ENCODE measurements around the gene PARD3. TPM values are rescaled to one million over a fixed set of nuclear protein-coding genes. Genes with fewer than 3 reads are reported as not detected.

The PARD3 gene
- polyA plus RNA-seq, 3 donors: 0.51 TPM; not detected in 2

DNA sequence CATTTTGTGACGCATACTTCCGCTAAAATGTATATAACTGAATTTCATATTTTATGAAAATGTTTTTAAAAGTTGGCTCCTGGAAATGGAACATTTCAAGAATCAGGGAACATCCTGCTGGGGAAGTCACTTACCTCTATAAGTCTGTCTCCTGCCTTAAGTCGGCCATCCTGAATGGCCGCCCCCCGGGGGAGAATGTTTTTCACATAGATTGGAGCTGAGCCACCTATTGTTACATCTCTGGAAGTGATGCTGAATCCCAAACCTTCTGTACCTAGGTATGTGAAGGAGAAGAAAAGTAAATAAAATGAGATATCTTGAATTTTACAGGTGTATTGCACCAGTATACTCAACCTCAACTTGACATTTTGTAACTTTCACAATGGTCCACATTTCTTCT lies 437.3 kb downstream of the PARD3 start:
- no peak overlapping the region for H3K4me3 Mint-ChIP-seq
- Histone ChIP-seq H3K36me3 (replicated peaks in 1 of 2; ENCODE audit: control insufficient read depth in 1 of 2, insufficient read depth in 2 of 2, low read length in 2 of 2) (no peaks in the 10 kb centered on the region), H2AFZ (ENCODE audit: insufficient read depth, low read depth, low read length, poor library complexity, severe bottlenecking) (no peak overlapping the region), H4K20me1 (ENCODE audit: insufficient read depth, low read length) (no peaks in the 10 kb centered on the region), H3K9me3 (replicated peaks in 1 of 2; ENCODE audit: control insufficient read depth in 1 of 2, insufficient read depth in 1 of 2, low read length in 2 of 2) (no peaks in the 10 kb centered on the region), H3K9ac (ENCODE audit: insufficient read depth, low read length, poor library complexity, severe bottlenecking) (no peak overlapping the region), H3K27ac (ENCODE audit: low read depth in 1 of 2, low read length in 2 of 2) (no peak overlapping the region), H3K79me2 (ENCODE audit: insufficient read depth, low read length) (no peaks in the 10 kb centered on the region), H3K4me1 (ENCODE audit: control insufficient read depth in 1 of 2, insufficient read depth in 2 of 2, low read length in 2 of 2) (peaks cover 8 to 11% of the 10 kb centered on the region in 2 donors), H3K4me2 (replicated peaks; ENCODE audit: extremely low read depth, low read length, poor library complexity, severe bottlenecking) (no peak overlapping the region), H3K4me3 (replicated peaks in 1 of 3; ENCODE audit: low read depth in 2 of 3, low read length in 3 of 3) (no peak overlapping the region), H3K27me3 (ENCODE audit: control insufficient read depth in 2 of 2, insufficient read depth in 2 of 2, low read length in 2 of 2) (no peaks in the 10 kb centered on the region)
- no peaks in the 10 kb centered on the region for H3K36me3 Mint-ChIP-seq
- no peak for DNase-seq
- no CpG with 5 or more reads among the region's 5 CpGs for WGBS (ENCODE audit: insufficient coverage)
- peaks cover 0 to 2% (median 0%) of the 10 kb centered on the region in 3 donors for H3K27me3 Mint-ChIP-seq (ENCODE audit: low read depth in 3 of 3)
- TF ChIP-seq, protein P1, sequence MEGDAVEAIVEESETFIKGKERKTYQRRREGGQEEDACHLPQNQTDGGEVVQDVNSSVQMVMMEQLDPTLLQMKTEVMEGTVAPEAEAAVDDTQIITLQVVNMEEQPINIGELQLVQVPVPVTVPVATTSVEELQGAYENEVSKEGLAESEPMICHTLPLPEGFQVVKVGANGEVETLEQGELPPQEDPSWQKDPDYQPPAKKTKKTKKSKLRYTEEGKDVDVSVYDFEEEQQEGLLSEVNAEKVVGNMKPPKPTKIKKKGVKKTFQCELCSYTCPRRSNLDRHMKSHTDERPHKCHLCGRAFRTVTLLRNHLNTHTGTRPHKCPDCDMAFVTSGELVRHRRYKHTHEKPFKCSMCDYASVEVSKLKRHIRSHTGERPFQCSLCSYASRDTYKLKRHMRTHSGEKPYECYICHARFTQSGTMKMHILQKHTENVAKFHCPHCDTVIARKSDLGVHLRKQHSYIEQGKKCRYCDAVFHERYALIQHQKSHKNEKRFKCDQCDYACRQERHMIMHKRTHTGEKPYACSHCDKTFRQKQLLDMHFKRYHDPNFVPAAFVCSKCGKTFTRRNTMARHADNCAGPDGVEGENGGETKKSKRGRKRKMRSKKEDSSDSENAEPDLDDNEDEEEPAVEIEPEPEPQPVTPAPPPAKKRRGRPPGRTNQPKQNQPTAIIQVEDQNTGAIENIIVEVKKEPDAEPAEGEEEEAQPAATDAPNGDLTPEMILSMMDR (IDR thresholded peaks at IDR 0.05): no peak
- H3K27ac Mint-ChIP-seq: no peak overlapping the region
- peaks cover 8% of the 10 kb centered on the region for H3K4me1 Mint-ChIP-seq
- intact Hi-C loops (cut with micrococcal nuclease): no loop called here
- H3K9me3 Mint-ChIP-seq: no peaks in the 10 kb centered on the region

DNA sequence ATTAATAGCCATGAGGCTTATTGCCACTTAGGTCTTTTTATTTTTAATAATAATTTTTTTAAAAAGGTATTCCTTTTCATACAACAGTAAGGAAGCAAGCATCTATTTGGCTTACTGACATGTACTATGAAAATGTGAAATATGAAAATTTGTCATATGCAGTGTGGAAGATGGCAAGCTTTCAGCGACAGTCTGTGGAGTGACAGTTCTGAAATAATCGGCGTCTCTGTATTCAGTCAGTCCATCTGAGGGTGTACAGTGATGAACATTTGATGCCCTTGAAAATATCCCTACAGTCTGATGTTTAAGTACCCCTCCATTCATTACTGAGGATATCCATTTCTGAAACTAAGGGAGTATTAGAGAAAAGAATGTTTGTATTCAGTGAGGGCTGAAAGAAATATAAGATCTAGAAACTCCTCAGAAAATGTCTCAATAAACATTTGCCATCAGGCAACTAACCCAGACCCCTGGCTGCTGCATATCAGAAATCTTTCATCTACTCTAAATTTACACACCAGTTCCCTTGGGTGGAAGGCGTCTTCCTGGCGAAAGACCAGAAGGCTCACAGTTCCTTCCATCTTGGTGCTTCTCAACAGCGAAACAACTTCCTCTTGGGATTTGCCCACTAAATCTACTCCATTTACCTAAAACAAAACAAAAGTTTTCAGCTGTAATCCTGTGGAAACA lies 440.6 kb downstream of the PARD3 start:
- H3K27ac ChIP-seq (ENCODE audit: low read depth in 1 of 2, low read length in 2 of 2): peak overlapping the region in 1 of 2 donors; percentile 61
- no peaks in the 10 kb centered on the region for H4K20me1 ChIP-seq (ENCODE audit: insufficient read depth, low read length)
- intact Hi-C loops (cut with micrococcal nuclease): no loop called here
- no peaks in the 10 kb centered on the region for H3K9me3 ChIP-seq (replicated peaks in 1 of 2; ENCODE audit: control insufficient read depth in 1 of 2, insufficient read depth in 1 of 2, low read length in 2 of 2)
- no peak overlapping the region for H3K9ac ChIP-seq (ENCODE audit: insufficient read depth, low read length, poor library complexity, severe bottlenecking)
- H3K36me3 Mint-ChIP-seq: no peaks in the 10 kb centered on the region
- no peaks in the 10 kb centered on the region for H3K9me3 Mint-ChIP-seq
- peak overlapping the region in 6 of 7 donors; percentile 2 to 75 (median 59) for H3K27ac Mint-ChIP-seq
- 29% methylated on average over 4 of the region's 6 CpGs for WGBS (ENCODE audit: insufficient coverage)
- no peaks in the 10 kb centered on the region for H3K27me3 ChIP-seq (ENCODE audit: control insufficient read depth in 2 of 2, insufficient read depth in 2 of 2, low read length in 2 of 2)
- no peaks in the 10 kb centered on the region for H3K79me2 ChIP-seq (ENCODE audit: insufficient read depth, low read length)
- TF ChIP-seq, protein P1 (IDR thresholded peaks at IDR 0.05): no peak
- peak overlapping the region; percentile 58 for H3K4me2 ChIP-seq (replicated peaks; ENCODE audit: extremely low read depth, low read length, poor library complexity, severe bottlenecking)
- H2AFZ ChIP-seq (ENCODE audit: insufficient read depth, low read depth, low read length, poor library complexity, severe bottlenecking): peak overlapping the region; percentile 51
- peak in 2 of 3 donors; percentile 24 to 30 for DNase-seq
- peak overlapping the region in 1 of 2 donors; percentile 87 for H3K4me3 Mint-ChIP-seq
- no peaks in the 10 kb centered on the region for H3K36me3 ChIP-seq (replicated peaks in 1 of 2; ENCODE audit: control insufficient read depth in 1 of 2, insufficient read depth in 2 of 2, low read length in 2 of 2)
- H3K27me3 Mint-ChIP-seq (ENCODE audit: low read depth in 3 of 3): peaks cover 0 to 2% (median 0%) of the 10 kb centered on the region in 3 donors
- H3K4me1 ChIP-seq (ENCODE audit: control insufficient read depth in 1 of 2, insufficient read depth in 2 of 2, low read length in 2 of 2): peaks cover 8 to 11% of the 10 kb centered on the region in 2 donors
- peaks cover 8% of the 10 kb centered on the region for H3K4me1 Mint-ChIP-seq
- H3K4me3 ChIP-seq (replicated peaks in 1 of 3; ENCODE audit: low read depth in 2 of 3, low read length in 3 of 3): peak overlapping the region in 1 of 3 experiments; percentile 56

All from CD14-positive monocyte (primary cell).